H1 (cell line): ENCODE results near the gene NR1I3. TPM values are rescaled to one million over a fixed set of nuclear protein-coding genes. Genes with fewer than 3 reads are reported as not detected.

Source experiments
- CTCF ChIA-PET: fragments of 300-600 bp; sonication (Branson Sonifier 250); formaldehyde crosslinking; loops from one replicate; lab custom pipeline; 2021; ENCODE audit not compliant: partially characterized antibody; lab: Charles Lee
- POLR2A ChIA-PET: fragments of 300-600 bp; sonication (Branson Sonifier 250); formaldehyde crosslinking; loops from one replicate; lab custom pipeline; 2021; ENCODE audit warnings: inconsistent platforms; ENCODE audit not compliant: partially characterized antibody; lab: Charles Lee
- DNase-seq, 2 experiments: peaks; one replicate each; pipeline versions ENCODE4 v3.0.0 to v3.0.0-alpha.2; 2010 to 2022; ENCODE audit warnings: low spot score in 2 of 2, low read depth in 1 of 2, mixed read lengths in 1 of 2
- FAIRE-seq: peaks from 2 replicates; lab custom pipeline; 2011; peaks lifted over from hg19 to GRCh38; lab: Jason Lieb, UNC
- H2AFZ ChIP-seq: 2 replicates; pipeline ENCODE4 v1.8.1; 2012; ENCODE audit warnings: low read length, inconsistent platforms
- H2AK5ac ChIP-seq: 2 replicates; pipeline ENCODE4 v1.6.1; 2013; ENCODE audit warnings: low read depth, low read length
- H2BK120ac ChIP-seq: replicated peaks from 2 replicates; pipeline ENCODE3; 2013; ENCODE audit warnings: low read depth, low read length, inconsistent platforms
- H2BK12ac ChIP-seq: 2 replicates; pipeline ENCODE4 v1.6.1; 2013; ENCODE audit warnings: low read depth, low read length
- H2BK15ac ChIP-seq: 2 replicates; pipeline ENCODE4 v1.6.1; 2013; ENCODE audit warnings: low read length
- H2BK20ac ChIP-seq: 2 replicates; pipeline ENCODE4 v1.6.1; 2013; ENCODE audit warnings: low read length
- H2BK5ac ChIP-seq: 2 replicates; pipeline ENCODE4 v1.6.1; 2013; ENCODE audit warnings: low read depth, low read length
- H3K14ac ChIP-seq: 2 replicates; pipeline ENCODE4 v1.6.1; 2013; ENCODE audit warnings: inconsistent platforms; ENCODE audit not compliant: insufficient read length
- H3K18ac ChIP-seq: 2 replicates; pipeline ENCODE4 v1.6.1; 2013; ENCODE audit warnings: low read length; ENCODE audit errors: extremely low read depth
- H3K23ac ChIP-seq: 2 replicates; pipeline ENCODE4 v1.6.1; 2013; ENCODE audit warnings: inconsistent platforms; ENCODE audit not compliant: insufficient read length
- H3K23me2 ChIP-seq: 2 replicates; pipeline ENCODE4 v1.6.1; 2013; ENCODE audit warnings: low read depth, low read length
- H3K27ac ChIP-seq: 2 replicates; pipeline ENCODE4 v1.6.1; 2011; ENCODE audit warnings: low read depth, low read length, inconsistent platforms
- H3K27me3 ChIP-seq, 4 experiments: replicated peaks in 1 of 4; 1 replicate in 1 of 4; 2 replicates in 3 of 4; pipeline versions ENCODE4 v1.6.1 to v1.8.1; 2011 to 2013; ENCODE audit warnings: low read length in 3 of 4, mild to moderate bottlenecking in 3 of 4, inconsistent platforms in 2 of 4, mixed read lengths in 2 of 4, moderate library complexity in 1 of 4; ENCODE audit not compliant: control insufficient read depth in 3 of 4, insufficient read depth in 3 of 4; ENCODE audit errors: extremely low read depth in 1 of 4
- H3K36me3 ChIP-seq, 4 experiments: 2 replicates each; pipeline versions ENCODE4 v1.6.1 to v1.8.1; 2011 to 2013; ENCODE audit warnings: mild to moderate bottlenecking in 4 of 4, low read length in 3 of 4, moderate library complexity in 2 of 4, control low read depth in 1 of 4, inconsistent platforms in 1 of 4; ENCODE audit not compliant: insufficient read depth in 4 of 4, control insufficient read depth in 2 of 4
- H3K4ac ChIP-seq: replicated peaks from 2 replicates; pipeline ENCODE3; 2013; ENCODE audit warnings: low read length, low read depth, mixed read lengths, inconsistent platforms; ENCODE audit not compliant: insufficient read length
- H3K4me1 ChIP-seq, 4 experiments: replicated peaks in 1 of 4; 1 replicate in 1 of 4; 2 replicates in 3 of 4; pipeline versions ENCODE4 v1.6.1 to v1.8.1; 2011 to 2013; ENCODE audit warnings: low read length in 3 of 4, inconsistent platforms in 2 of 4, mixed read lengths in 1 of 4; ENCODE audit not compliant: insufficient read depth in 4 of 4, control insufficient read depth in 3 of 4
- H3K4me2 ChIP-seq, 2 experiments: 2 replicates each; pipeline versions ENCODE4 v1.6.1 to v1.8.1; 2011 to 2013; ENCODE audit warnings: low read depth in 2 of 2, low read length in 2 of 2, control low read depth in 1 of 2, inconsistent platforms in 1 of 2, mild to moderate bottlenecking in 1 of 2; ENCODE audit not compliant: insufficient read depth in 1 of 2
- H3K4me3 ChIP-seq, 4 experiments: fragments of 200-600, 300-600 bp in 1 of 4; sonication (generic), shearing (Covaris generic), sonication (Bioruptor Twin) in 1 of 4; 2 replicates each; pipeline versions ENCODE4 v1.5.1 to v1.8.1; 2011 to 2016; ENCODE audit warnings: low read length in 4 of 4, low read depth in 3 of 4, control low read depth in 2 of 4, inconsistent platforms in 2 of 4, mild to moderate bottlenecking in 2 of 4, mixed read lengths in 1 of 4, moderate library complexity in 1 of 4; ENCODE audit not compliant: insufficient read depth in 2 of 4; ENCODE audit errors: extremely low read depth in 1 of 4
- H3K56ac ChIP-seq: replicated peaks from 2 replicates; pipeline ENCODE3; 2013; ENCODE audit warnings: low read depth, mild to moderate bottlenecking, mixed read lengths, low read length, inconsistent platforms; ENCODE audit not compliant: insufficient read length
- H3K79me1 ChIP-seq: 2 replicates; pipeline ENCODE4 v1.6.1; 2013; ENCODE audit warnings: low read depth, low read length, control low read depth
- H3K79me2 ChIP-seq, 2 experiments: 2 replicates each; pipeline versions ENCODE4 v1.6.1 to v1.8.1; 2012 to 2013; ENCODE audit warnings: low read length in 2 of 2, mild to moderate bottlenecking in 2 of 2, inconsistent platforms in 1 of 2; ENCODE audit not compliant: insufficient read depth in 2 of 2, control insufficient read depth in 1 of 2
- H3K9ac ChIP-seq, 4 experiments: replicated peaks in 1 of 4; 1 replicate in 1 of 4; 2 replicates in 3 of 4; pipeline versions ENCODE4 v1.6.1 to v1.8.1; 2011 to 2013; ENCODE audit warnings: low read depth in 3 of 4, low read length in 3 of 4, control low read depth in 2 of 4, mild to moderate bottlenecking in 2 of 4, moderate library complexity in 2 of 4, inconsistent platforms in 1 of 4; ENCODE audit errors: extremely low read depth in 1 of 4
- H3K9me3 ChIP-seq, 2 experiments: 2 replicates each; pipeline versions ENCODE4 v1.6.1 to v1.8.1; 2012 to 2013; ENCODE audit warnings: mild to moderate bottlenecking in 2 of 2, moderate library complexity in 2 of 2, control low read depth in 1 of 2, inconsistent platforms in 1 of 2, low read depth in 1 of 2, low read length in 1 of 2, mixed read lengths in 1 of 2; ENCODE audit not compliant: insufficient read depth in 2 of 2
- H4K20me1 ChIP-seq, 2 experiments: replicated peaks in 1 of 2; 2 replicates each; pipeline versions ENCODE3 to v1.8.1; 2011 to 2013; ENCODE audit warnings: inconsistent platforms in 2 of 2, low read length in 2 of 2, mild to moderate bottlenecking in 1 of 2; ENCODE audit not compliant: insufficient read depth in 2 of 2, control insufficient read depth in 1 of 2
- H4K5ac ChIP-seq: 2 replicates; pipeline ENCODE4 v1.6.1; 2013; ENCODE audit warnings: low read length, low read depth, mixed read lengths, inconsistent platforms; ENCODE audit not compliant: insufficient read length
- H4K8ac ChIP-seq: 2 replicates; pipeline ENCODE4 v1.8.0; 2013; ENCODE audit warnings: mild to moderate bottlenecking, moderate library complexity, low read length, inconsistent platforms; ENCODE audit not compliant: insufficient read depth; ENCODE audit errors: extremely low read depth
- H4K91ac ChIP-seq: replicated peaks from 2 replicates; pipeline ENCODE3; 2013; ENCODE audit warnings: low read length, mixed read lengths, inconsistent platforms; ENCODE audit not compliant: insufficient read length
- YY1 ChIP-seq: IDR thresholded peaks from 2 replicates; pipeline ENCODE4 v1.6.1; 2011; ENCODE audit warnings: low read depth, mild to moderate bottlenecking, low read length
- WGBS, 2 experiments: shearing (Covaris generic) in 1 of 2; methylation state at CpG; one replicate each; pipeline versions ENCODE4 v1.1.6 to v1.1.7; 2013 to 2015; ENCODE audit warnings: low lambda C conversion rate in 2 of 2, mixed read lengths in 2 of 2, inconsistent platforms in 1 of 2, low coverage in 1 of 2, missing lambda C conversion rate in 1 of 2; ENCODE audit not compliant: insufficient replicate concordance in 2 of 2, insufficient coverage in 1 of 2, insufficient read length in 1 of 2; ENCODE audit errors: extremely low coverage in 1 of 2, missing lambda C conversion rate in 1 of 2; 5-methylcytosine and 5-hydroxymethylcytosine counted together
- polyA plus RNA-seq, 7 experiments: library from polyadenylated mRNA; depleted of rRNA in 3 of 7; stranded (reverse) in 5 of 7; unstranded in 2 of 7; fragments of >200 nt in 5 of 7; fragments of 200-250 nt in 2 of 7; gene quantifications; 1 replicate in 5 of 7; 2 replicates in 1 of 7; 4 replicates in 1 of 7; pipeline versions ENCODE4 v1.2.1 to v1.2.3, GENCODE V29; 2011 to 2013; ENCODE audit warnings: missing spikeins in 2 of 7, mixed read lengths in 2 of 7
- total RNA-seq: library from RNA; stranded (reverse); fragmentation: NEBNext Ultra II Directional; extraction: Animal tissue kit (Norgen Biotek cat#: 25700); gene quantifications from 2 replicates; pipeline ENCODE4 v1.2.1, GENCODE V29; 2021

The NR1I3 gene
- total and polyA plus RNA-seq, 2 of the 8 experiments (the other 6 are each of a cell fraction or from before 2014, with no cell fraction given), result not detected

DNA sequence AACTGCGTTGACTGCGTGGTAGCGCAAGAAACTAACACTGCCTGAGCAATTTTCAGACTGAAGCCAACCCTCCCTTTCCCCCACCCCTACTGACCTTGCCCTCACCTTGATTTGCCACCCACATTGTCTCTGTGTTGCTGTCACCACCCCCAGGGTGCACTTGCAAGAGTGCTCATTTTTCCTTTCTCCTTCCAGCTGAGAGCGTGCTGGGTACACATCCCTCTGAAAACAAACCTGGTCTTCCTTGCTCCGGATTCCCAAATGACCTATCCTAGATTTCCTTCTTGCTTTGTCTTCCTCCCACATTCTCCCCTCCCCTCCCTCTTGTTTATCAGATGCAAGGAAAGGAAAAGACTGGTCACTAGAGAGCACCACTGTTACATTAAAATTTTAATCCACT lies 47.5 kb upstream of the NR1I3 start:
- Histone ChIP-seq H4K20me1 (no peaks in the 10 kb centered on the region), H3K18ac (no peak overlapping the region; the same call in 1 of the 2 replicates), H3K56ac (no peak overlapping the region), H4K5ac (no peak overlapping the region), H2BK20ac (no peak overlapping the region), H3K23me2 (no peaks in the 10 kb centered on the region; the same call in 1 of the 2 replicates), H3K9ac (no peak overlapping the region), H2BK12ac (peak overlapping the region; percentile 69; the same call in 1 of the 2 replicates), H2BK15ac (no peak overlapping the region), H3K23ac (no peak overlapping the region), H3K4me1 (peaks cover 0 to 4% (median 1%) of the 10 kb centered on the region in 4 experiments; a peak in 3 of 7 replicates), H2BK5ac (peak overlapping the region; percentile 49; the same call in 1 of the 2 replicates), H3K27me3 (no peaks in the 10 kb centered on the region; a peak in 1 of 7 replicates), H2AK5ac (no peak overlapping the region), H2BK120ac (no peak overlapping the region), H3K27ac (no peak overlapping the region), H3K4me2 (peak overlapping the region in 1 of 2 experiments; percentile 27; a peak in 1 of 4 replicates), H3K9me3 (peaks cover 0 to 3% of the 10 kb centered on the region in 2 experiments; a peak in 1 of 4 replicates), H3K14ac (no peak overlapping the region), H3K79me1 (no peaks in the 10 kb centered on the region), H2AFZ (peak overlapping the region; percentile 98), H3K79me2 (no peaks in the 10 kb centered on the region), H3K4me3 (no peak overlapping the region), H3K36me3 (no peaks in the 10 kb centered on the region), H4K91ac (no peak overlapping the region), H4K8ac (no peak overlapping the region), H3K4ac (no peak overlapping the region)
- FAIRE-seq (peak; percentile 45), DNase-seq (no peak)
- WGBS, 2 experiments, result 54% methylated on average over 5 of the region's 5 CpGs; no CpG with 5 or more reads in 1 of the 2 experiments
- ChIA-PET POLR2A (interaction anchor here (0.8 to 1.7 kb wide), 2 partner anchors 12 to 55 kb away, joined by 3 read pairs; no protein-coding TSS in a partner anchor), CTCF (interaction anchor here (1.0 to 15.6 kb wide), 5 partner anchors 9 to 60 kb away, joined by 3 to 401 read pairs (median 4); partner anchors contain the start of genes APOA2 and TOMM40L)
- no peak for TF ChIP-seq YY1
